Measurements from ENCODE around the gene MPP7. TPM values are rescaled to one million over a fixed set of nuclear protein-coding genes. Genes with fewer than 3 reads are reported as not detected.

MPP7 gene
- total RNA-seq, 4 donors from 2014 or later: 3.8 to 10.7 (median 6.4) TPM

DNA sequence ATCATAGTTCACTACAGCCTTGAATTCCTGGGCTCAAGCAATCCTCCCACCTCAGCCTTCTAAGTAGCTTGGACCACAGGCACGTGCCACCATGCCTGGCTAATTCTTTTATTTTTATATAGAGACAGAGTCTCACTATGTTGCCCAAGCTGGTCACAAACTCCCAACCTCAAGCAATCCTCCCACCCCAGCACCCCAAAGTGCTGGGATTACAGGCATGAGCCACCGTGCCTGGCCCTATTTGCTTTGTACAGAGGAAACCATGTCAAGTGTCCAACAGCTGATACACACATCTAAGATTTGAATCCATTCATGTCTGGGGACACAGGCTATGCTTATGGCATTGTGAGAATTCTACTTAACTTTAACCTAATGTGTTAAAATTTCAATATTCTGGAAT is 29.9 kb upstream of the MPP7 start:
- DNase-seq (no peak), ATAC-seq (no peak)
- intact Hi-C loops (cut with DNase I; ENCODE audit: low total_unique reads): no loop called here
- Histone ChIP-seq H3K27me3 (no peaks in the 10 kb centered on the region), H3K27ac (no peak overlapping the region), H3K4me1 (peaks cover 5 to 9% of the 10 kb centered on the region in 2 donors), H3K36me3 (no peaks in the 10 kb centered on the region), H3K4me3 (no peak overlapping the region), H3K9me3 (no peaks in the 10 kb centered on the region)
- TF ChIP-seq POLR2A (IDR thresholded peaks at IDR 0.05): no peak
- TF ChIP-seq, protein P1, sequence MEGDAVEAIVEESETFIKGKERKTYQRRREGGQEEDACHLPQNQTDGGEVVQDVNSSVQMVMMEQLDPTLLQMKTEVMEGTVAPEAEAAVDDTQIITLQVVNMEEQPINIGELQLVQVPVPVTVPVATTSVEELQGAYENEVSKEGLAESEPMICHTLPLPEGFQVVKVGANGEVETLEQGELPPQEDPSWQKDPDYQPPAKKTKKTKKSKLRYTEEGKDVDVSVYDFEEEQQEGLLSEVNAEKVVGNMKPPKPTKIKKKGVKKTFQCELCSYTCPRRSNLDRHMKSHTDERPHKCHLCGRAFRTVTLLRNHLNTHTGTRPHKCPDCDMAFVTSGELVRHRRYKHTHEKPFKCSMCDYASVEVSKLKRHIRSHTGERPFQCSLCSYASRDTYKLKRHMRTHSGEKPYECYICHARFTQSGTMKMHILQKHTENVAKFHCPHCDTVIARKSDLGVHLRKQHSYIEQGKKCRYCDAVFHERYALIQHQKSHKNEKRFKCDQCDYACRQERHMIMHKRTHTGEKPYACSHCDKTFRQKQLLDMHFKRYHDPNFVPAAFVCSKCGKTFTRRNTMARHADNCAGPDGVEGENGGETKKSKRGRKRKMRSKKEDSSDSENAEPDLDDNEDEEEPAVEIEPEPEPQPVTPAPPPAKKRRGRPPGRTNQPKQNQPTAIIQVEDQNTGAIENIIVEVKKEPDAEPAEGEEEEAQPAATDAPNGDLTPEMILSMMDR (IDR thresholded peaks at IDR 0.05 in 4 of 5, conservative IDR thresholded peaks at IDR 0.05 in 1 of 5): no peak
- in situ Hi-C loops (cut with MboI; ENCODE audit: low sequenced_read_pairs in 4 of 4): no loop called here

DNA sequence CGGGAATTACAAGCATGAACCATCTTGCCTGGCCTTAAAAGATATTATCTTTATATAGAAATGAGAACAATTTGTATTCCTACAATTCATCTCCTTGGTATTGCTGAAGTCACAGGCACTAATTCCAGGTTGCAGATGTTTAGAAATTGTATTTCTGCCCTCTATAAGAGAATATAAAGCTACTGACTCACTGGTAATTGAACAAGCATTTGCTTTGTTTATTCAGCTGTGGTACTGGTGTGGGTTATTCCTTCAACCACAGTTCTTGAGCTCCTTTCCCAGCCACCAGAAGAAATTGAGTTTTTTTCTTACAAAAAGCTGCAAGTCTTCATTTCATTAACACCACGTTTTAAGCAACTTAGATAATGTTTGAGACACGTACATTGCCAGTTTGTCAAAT is 29.0 kb upstream of the MPP7 start:
- no peaks in the 10 kb centered on the region for H3K27me3 ChIP-seq
- TF ChIP-seq POLR2A (IDR thresholded peaks at IDR 0.05): no peak
- TF ChIP-seq, protein P1 (IDR thresholded peaks at IDR 0.05 in 4 of 5, conservative IDR thresholded peaks at IDR 0.05 in 1 of 5): no peak
- no peaks in the 10 kb centered on the region for H3K9me3 ChIP-seq
- no peak overlapping the region for H3K4me3 ChIP-seq
- DNase-seq (no peak), ATAC-seq (no peak)
- no peak overlapping the region for H3K27ac ChIP-seq
- in situ Hi-C loops (cut with MboI; ENCODE audit: low sequenced_read_pairs in 4 of 4) (no loop called here), intact Hi-C loops (cut with DNase I; ENCODE audit: low total_unique reads) (no loop called here)
- H3K36me3 ChIP-seq: no peaks in the 10 kb centered on the region
- peaks cover 13 to 18% of the 10 kb centered on the region in 2 donors for H3K4me1 ChIP-seq

DNA sequence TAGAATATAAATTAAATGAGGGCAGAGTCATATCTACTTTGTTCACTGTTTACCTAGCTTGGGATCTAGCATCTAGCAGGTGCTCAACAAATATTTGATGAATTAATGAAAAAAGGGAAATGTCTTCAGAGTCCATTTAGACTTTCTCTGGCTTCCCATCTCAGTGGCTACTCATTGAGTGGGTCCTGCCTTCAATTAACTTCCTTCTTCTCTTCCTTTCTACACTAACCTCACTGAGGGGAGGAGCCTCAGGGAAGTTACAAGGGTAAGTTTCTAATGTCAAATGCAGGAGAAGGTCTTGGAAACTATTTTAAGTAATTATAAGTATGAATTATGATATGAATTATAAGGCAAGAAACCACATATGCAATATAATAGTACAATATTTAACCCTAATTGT is 28.2 kb upstream of the MPP7 start:
- in situ Hi-C loops (cut with MboI; ENCODE audit: low sequenced_read_pairs in 4 of 4): no loop called here

DNA sequence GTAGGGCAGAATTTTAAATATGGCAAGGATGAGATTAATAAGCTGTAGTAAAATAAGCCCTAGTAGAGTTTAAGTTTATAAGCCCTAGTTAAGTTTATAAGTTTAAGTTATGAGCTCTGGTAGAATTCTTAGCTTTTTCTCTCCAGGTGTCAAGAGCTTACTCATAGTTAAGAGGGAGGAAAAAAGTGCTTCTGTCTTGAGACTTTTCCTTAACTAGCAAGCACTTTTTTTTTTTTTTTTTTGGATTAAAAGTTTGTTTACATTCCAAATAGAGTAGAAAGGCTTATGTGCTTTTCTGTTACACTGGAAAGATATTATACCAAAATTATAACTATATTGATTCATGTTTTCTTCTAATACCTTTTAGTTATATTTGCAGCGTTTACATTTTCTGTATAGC is 25.5 kb upstream of the MPP7 start:
- intact Hi-C loops (cut with DNase I; ENCODE audit: low total_unique reads): loop anchor here (5.0 kb wide), 1 partner anchor 46 kb away; no protein-coding TSS in a partner anchor
- H3K9me3 ChIP-seq: no peaks in the 10 kb centered on the region
- no peak overlapping the region for H3K4me3 ChIP-seq
- ATAC-seq: no peak
- no peaks in the 10 kb centered on the region for H3K36me3 ChIP-seq
- no peak for DNase-seq
- no peaks in the 10 kb centered on the region for H3K27me3 ChIP-seq
- peak overlapping the region in 2 of 4 donors; percentile 71 to 89 for H3K27ac ChIP-seq
- TF ChIP-seq POLR2A (IDR thresholded peaks at IDR 0.05): no peak
- TF ChIP-seq, protein P1 (IDR thresholded peaks at IDR 0.05 in 4 of 5, conservative IDR thresholded peaks at IDR 0.05 in 1 of 5): no peak
- in situ Hi-C loops (cut with MboI; ENCODE audit: low sequenced_read_pairs in 4 of 4): no loop called here
- H3K4me1 ChIP-seq: peaks cover 17 to 20% of the 10 kb centered on the region in 2 donors

More for the DNA sequence above, 28.2 kb upstream of the MPP7 start:
- H3K9me3 ChIP-seq: no peaks in the 10 kb centered on the region
- H3K4me1 ChIP-seq: peaks cover 21 to 22% of the 10 kb centered on the region in 2 donors
- H3K4me3 ChIP-seq: no peak overlapping the region
- TF ChIP-seq POLR2A (IDR thresholded peaks at IDR 0.05): no peak
- TF ChIP-seq, protein P1 (IDR thresholded peaks at IDR 0.05 in 4 of 5, conservative IDR thresholded peaks at IDR 0.05 in 1 of 5): no peak
- intact Hi-C loops (cut with DNase I; ENCODE audit: low total_unique reads): no loop called here
- DNase-seq: no peak
- H3K27ac ChIP-seq: no peak overlapping the region
- no peak for ATAC-seq
- no peaks in the 10 kb centered on the region for H3K36me3 ChIP-seq
- H3K27me3 ChIP-seq: no peaks in the 10 kb centered on the region

DNA sequence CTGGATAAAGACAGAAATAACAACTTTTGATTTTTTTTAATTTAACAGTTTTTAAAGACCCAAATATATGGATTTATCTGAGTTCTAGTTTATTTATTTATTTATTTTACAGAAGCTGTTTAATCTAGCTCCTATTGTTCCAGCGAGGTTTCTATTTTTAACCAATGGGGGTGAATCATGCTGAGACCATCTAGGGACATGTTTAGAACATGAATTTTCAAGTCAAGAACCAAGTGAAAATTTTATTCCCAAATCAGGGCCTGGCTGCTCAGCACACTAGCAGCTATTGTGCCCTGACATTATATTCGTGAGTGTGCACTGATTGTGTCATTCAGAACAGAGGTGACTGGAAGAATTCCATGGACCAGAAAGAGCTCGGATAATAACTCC is 24.6 kb upstream of the MPP7 start:
- H3K27ac ChIP-seq: peak overlapping the region; percentile 71 to 89 (median 80)
- no peak for TF ChIP-seq POLR2A (IDR thresholded peaks at IDR 0.05)
- TF ChIP-seq, protein P1 (IDR thresholded peaks at IDR 0.05 in 4 of 5, conservative IDR thresholded peaks at IDR 0.05 in 1 of 5): no peak
- ATAC-seq (peak in 1 of 2 donors; percentile 12), DNase-seq (no peak)
- intact Hi-C loops (cut with DNase I; ENCODE audit: low total_unique reads) (loop anchor here (5.0 kb wide), 1 partner anchor 45 kb away; no protein-coding TSS in a partner anchor), in situ Hi-C loops (cut with MboI; ENCODE audit: low sequenced_read_pairs in 4 of 4) (no loop called here)
- no peaks in the 10 kb centered on the region for H3K27me3 ChIP-seq
- H3K36me3 ChIP-seq: no peaks in the 10 kb centered on the region
- H3K4me1 ChIP-seq: peaks cover 17 to 20% of the 10 kb centered on the region in 2 donors
- H3K9me3 ChIP-seq: no peaks in the 10 kb centered on the region
- H3K4me3 ChIP-seq: peak overlapping the region in 2 of 4 donors; percentile 34 to 37

Data from gastrocnemius medialis (tissue), 4 donors.